Activated naive CD4-positive, alpha-beta T cell treated with anti-CD3 and anti-CD28 coated beads for 36 hours (primary cell): ENCODE results near the gene KCTD10. TPM values are rescaled to one million over a fixed set of nuclear protein-coding genes. Genes with fewer than 3 reads are reported as not detected.

Source experiments
- CTCF ChIA-PET: fragments of 350-600 bp; sonication (Branson Sonifier 250); formaldehyde crosslinking; loops from one replicate; lab custom pipeline; 2021; ENCODE audit warnings: antibody characterized with exemption; lab: Charles Lee
- DNase-seq: peaks from one replicate; pipeline ENCODE4 v3.0.0-alpha.2; 2020
- H3K27ac Mint-ChIP-seq: one replicate; pipeline ENCODE4 v1.8.0; 2021; ENCODE audit warnings: mild to moderate bottlenecking, mixed read lengths
- H3K27me3 Mint-ChIP-seq: one replicate; pipeline ENCODE4 v1.8.0; 2021; ENCODE audit warnings: low read depth, mixed read lengths
- H3K36me3 Mint-ChIP-seq: one replicate; pipeline ENCODE4 v1.8.0; 2021; ENCODE audit warnings: low read depth, mixed read lengths
- H3K4me1 Mint-ChIP-seq: one replicate; pipeline ENCODE4 v1.8.0; 2021; ENCODE audit warnings: low read depth, mixed read lengths
- H3K4me3 Mint-ChIP-seq: one replicate; pipeline ENCODE4 v1.8.0; 2021; ENCODE audit warnings: mild to moderate bottlenecking, moderate library complexity, mixed read lengths
- H3K9me3 Mint-ChIP-seq: one replicate; pipeline ENCODE4 v1.8.0; 2021; ENCODE audit warnings: mixed read lengths
- intact Hi-C: fragments of 100-400 bp; cut with micrococcal nuclease; formaldehyde crosslinking; loops from one replicate; pipeline ENCODE4 v1.15.1; 2023
- total RNA-seq, 2 experiments: library from RNA; stranded (reverse); gene quantifications; one replicate each; pipeline ENCODE4 v1.2.3, GENCODE V29; 2021

The KCTD10 gene
- total RNA-seq, 2 experiments from 2014 or later = 31.1 to 33.4 TPM

GRCh38 chr12:109493090-109493489 is 16.0 kb upstream of the KCTD10 start:
- no peaks in the 10 kb centered on the region for H3K9me3 Mint-ChIP-seq
- H3K36me3 Mint-ChIP-seq = peaks cover 23% of the 10 kb centered on the region
- intact Hi-C loops = no loop called here
- no peak overlapping the region for H3K27ac Mint-ChIP-seq
- CTCF ChIA-PET = interaction anchor here (0.8 kb wide), 1 partner anchor 60 kb away, joined by 3 read pairs; no protein-coding TSS in a partner anchor
- H3K4me1 Mint-ChIP-seq = no peaks in the 10 kb centered on the region
- DNase-seq = no peak
- no peak overlapping the region for H3K4me3 Mint-ChIP-seq
- no peaks in the 10 kb centered on the region for H3K27me3 Mint-ChIP-seq

- CTCF ChIA-PET = interaction anchor here (0.8 kb wide), 1 partner anchor 59 kb away, joined by 3 read pairs; no protein-coding TSS in a partner anchor
- no peaks in the 10 kb centered on the region for H3K4me1 Mint-ChIP-seq
- DNase-seq = no peak
- intact Hi-C loops = no loop called here
- no peaks in the 10 kb centered on the region for H3K9me3 Mint-ChIP-seq
- H3K4me3 Mint-ChIP-seq = no peak overlapping the region
- H3K36me3 Mint-ChIP-seq = peaks cover 22% of the 10 kb centered on the region
- H3K27me3 Mint-ChIP-seq = no peaks in the 10 kb centered on the region
- H3K27ac Mint-ChIP-seq = no peak overlapping the region
These were observed 15.3 kb upstream of the KCTD10 start for GRCh38 chr12:109492371-109492770.

- Mint-ChIP-seq H3K27me3 (no peaks in the 10 kb centered on the region), H3K4me3 (no peak overlapping the region), H3K36me3 (peaks cover 20% of the 10 kb centered on the region), H3K4me1 (no peaks in the 10 kb centered on the region), H3K9me3 (no peaks in the 10 kb centered on the region), H3K27ac (no peak overlapping the region)
- CTCF ChIA-PET = no interaction called here
- no peak for DNase-seq
- intact Hi-C loops = no loop called here
These were observed 14.6 kb upstream of the KCTD10 start for GRCh38 chr12:109491671-109492070.

GRCh38 chr12:109489955-109490565 is 13.0 kb upstream of the KCTD10 start:
- no peak overlapping the region for H3K27ac Mint-ChIP-seq
- peaks cover 15% of the 10 kb centered on the region for H3K36me3 Mint-ChIP-seq
- H3K4me3 Mint-ChIP-seq = no peak overlapping the region
- H3K4me1 Mint-ChIP-seq = no peaks in the 10 kb centered on the region
- CTCF ChIA-PET = no interaction called here
- intact Hi-C loops = no loop called here
- H3K9me3 Mint-ChIP-seq = no peaks in the 10 kb centered on the region
- H3K27me3 Mint-ChIP-seq = no peaks in the 10 kb centered on the region
- DNase-seq = no peak

GRCh38 chr12:109489016-109489954 is 12.2 kb upstream of the KCTD10 start:
- Mint-ChIP-seq H3K27ac (no peak overlapping the region), H3K4me3 (no peak overlapping the region), H3K27me3 (no peaks in the 10 kb centered on the region), H3K36me3 (peaks cover 10% of the 10 kb centered on the region), H3K4me1 (no peaks in the 10 kb centered on the region), H3K9me3 (no peaks in the 10 kb centered on the region)
- DNase-seq = no peak
- CTCF ChIA-PET = interaction anchor here (0.6 kb wide), 1 partner anchor 40 kb away, joined by 3 read pairs; no protein-coding TSS in a partner anchor
- intact Hi-C loops = no loop called here

- no peaks in the 10 kb centered on the region for H3K9me3 Mint-ChIP-seq
- H3K27me3 Mint-ChIP-seq = no peaks in the 10 kb centered on the region
- no peak overlapping the region for H3K4me3 Mint-ChIP-seq
- H3K27ac Mint-ChIP-seq = no peak overlapping the region
- H3K36me3 Mint-ChIP-seq = peaks cover 10% of the 10 kb centered on the region
- intact Hi-C loops = no loop called here
- CTCF ChIA-PET = interaction anchor here (0.8 kb wide), 1 partner anchor 355 kb away, joined by 3 read pairs; no protein-coding TSS in a partner anchor
- no peak for DNase-seq
- H3K4me1 Mint-ChIP-seq = no peaks in the 10 kb centered on the region
These were observed 11.1 kb upstream of the KCTD10 start for GRCh38 chr12:109488051-109488665.

- no peak overlapping the region for H3K27ac Mint-ChIP-seq
- H3K4me3 Mint-ChIP-seq = no peak overlapping the region
- no peaks in the 10 kb centered on the region for H3K9me3 Mint-ChIP-seq
- H3K36me3 Mint-ChIP-seq = peaks cover 10% of the 10 kb centered on the region
- intact Hi-C loops = no loop called here
- H3K27me3 Mint-ChIP-seq = no peaks in the 10 kb centered on the region
- H3K4me1 Mint-ChIP-seq = no peaks in the 10 kb centered on the region
- DNase-seq = no peak
- CTCF ChIA-PET = interaction anchor here (0.8 kb wide), 1 partner anchor 355 kb away, joined by 3 read pairs; no protein-coding TSS in a partner anchor
These were observed 10.3 kb upstream of the KCTD10 start for GRCh38 chr12:109487181-109488050.

GRCh38 chr12:109485201-109485600 is 8.1 kb upstream of the KCTD10 start:
- Mint-ChIP-seq H3K4me3 (no peak overlapping the region), H3K9me3 (no peaks in the 10 kb centered on the region), H3K27me3 (no peaks in the 10 kb centered on the region), H3K4me1 (no peaks in the 10 kb centered on the region), H3K36me3 (peaks cover 10% of the 10 kb centered on the region), H3K27ac (no peak overlapping the region)
- intact Hi-C loops = no loop called here
- CTCF ChIA-PET = no interaction called here
- DNase-seq = no peak

- H3K27ac Mint-ChIP-seq = no peak overlapping the region
- H3K4me1 Mint-ChIP-seq = peaks cover 16% of the 10 kb centered on the region
- peaks cover 5% of the 10 kb centered on the region for H3K36me3 Mint-ChIP-seq
- no peak for DNase-seq
- H3K9me3 Mint-ChIP-seq = no peaks in the 10 kb centered on the region
- H3K4me3 Mint-ChIP-seq = no peak overlapping the region
- CTCF ChIA-PET = interaction anchor here (0.7 kb wide), 1 partner anchor 50 kb away, joined by 3 read pairs; no protein-coding TSS in a partner anchor
- intact Hi-C loops = no loop called here
- H3K27me3 Mint-ChIP-seq = no peaks in the 10 kb centered on the region
These were observed 6.2 kb upstream of the KCTD10 start for GRCh38 chr12:109483346-109483745.

- CTCF ChIA-PET = interaction anchor here (0.7 kb wide), 1 partner anchor 50 kb away, joined by 3 read pairs; no protein-coding TSS in a partner anchor
These were observed 5.8 kb upstream of the KCTD10 start for GRCh38 chr12:109482894-109483293.

GRCh38 chr12:109482491-109482890 is 5.4 kb upstream of the KCTD10 start:
- H3K9me3 Mint-ChIP-seq = no peaks in the 10 kb centered on the region
- H3K27ac Mint-ChIP-seq = no peak overlapping the region
- DNase-seq = no peak
- no peak overlapping the region for H3K4me3 Mint-ChIP-seq
- H3K4me1 Mint-ChIP-seq = peaks cover 16% of the 10 kb centered on the region
- intact Hi-C loops = no loop called here
- CTCF ChIA-PET = interaction anchor here (0.7 kb wide), 1 partner anchor 50 kb away, joined by 3 read pairs; no protein-coding TSS in a partner anchor
- no peaks in the 10 kb centered on the region for H3K27me3 Mint-ChIP-seq
- H3K36me3 Mint-ChIP-seq = peaks cover 5% of the 10 kb centered on the region

More at GRCh38 chr12:109482894-109483293, 5.8 kb upstream of the KCTD10 start:
- DNase-seq = no peak
- Mint-ChIP-seq H3K9me3 (no peaks in the 10 kb centered on the region), H3K27ac (no peak overlapping the region), H3K4me3 (no peak overlapping the region), H3K36me3 (peaks cover 5% of the 10 kb centered on the region), H3K4me1 (peaks cover 16% of the 10 kb centered on the region), H3K27me3 (no peaks in the 10 kb centered on the region)
- intact Hi-C loops = no loop called here
